Panc1 (cell line): ENCODE data around the gene SIAH1. TPM values are rescaled to one million over a fixed set of nuclear protein-coding genes. Genes with fewer than 3 reads are reported as not detected.

Experiments
- ATAC-seq: fragments of 200-7000 bp; cut with Tn5 transposase; 2 replicates; pipeline ENCODE4 v1.9.1; 2020; ENCODE audit warnings: mild to moderate bottlenecking, moderate library complexity
- BruUV-seq: library from RNA; stranded (reverse); fragments of 400-500 nt; replicated peaks from 2 replicates; lab custom pipeline; 2021; lab: Mats Ljungman, UMichigan
- CTCF ChIA-PET: fragments of 300-600 bp; sonication (Branson Sonifier 250); formaldehyde crosslinking; loops from one replicate; lab custom pipeline; 2022; ENCODE audit warnings: antibody characterized with exemption; lab: Charles Lee
- POLR2A ChIA-PET: fragments of 300-600 bp; sonication (Branson Sonifier 250); formaldehyde crosslinking; loops from one replicate; lab custom pipeline; 2022; ENCODE audit warnings: antibody characterized with exemption; lab: Charles Lee
- DNase-seq: peaks from one replicate; pipeline ENCODE4 v3.0.0-alpha.2; 2010; ENCODE audit warnings: low read depth, low spot score
- H3K27ac ChIP-seq: 2 replicates; pipeline ENCODE4 v1.5.1; 2011; ENCODE audit warnings: mild to moderate bottlenecking, low read length, inconsistent platforms
- H3K27me3 ChIP-seq: fragments of 200-500 bp; sonication (Bioruptor generic); 2 replicates; pipeline ENCODE4 v1.6.0; 2014; ENCODE audit warnings: low read length, inconsistent platforms; ENCODE audit not compliant: control insufficient read depth, insufficient read depth
- H3K36me3 ChIP-seq: fragments of 200-500 bp; sonication (Bioruptor generic); 2 replicates; pipeline ENCODE4 v1.5.1; 2014; ENCODE audit warnings: inconsistent platforms, mild to moderate bottlenecking, low read length, moderate library complexity; ENCODE audit not compliant: control insufficient read depth, insufficient read depth
- H3K4me1 ChIP-seq: 2 replicates; pipeline ENCODE4 v1.5.1; 2011; ENCODE audit warnings: inconsistent platforms, mild to moderate bottlenecking, low read length, moderate library complexity; ENCODE audit not compliant: control insufficient read depth, insufficient read depth
- H3K4me3 ChIP-seq, 2 experiments: 2 replicates each; pipeline ENCODE4 v1.5.1; 2011 to 2012; ENCODE audit warnings: low read depth in 2 of 2, low read length in 2 of 2, mild to moderate bottlenecking in 2 of 2, inconsistent platforms in 1 of 2, moderate library complexity in 1 of 2
- H3K9me3 ChIP-seq: fragments of 200-500 bp; sonication (Bioruptor generic); 2 replicates; pipeline ENCODE4 v1.5.1; 2014; ENCODE audit warnings: low read depth, mild to moderate bottlenecking, inconsistent platforms, low read length, moderate library complexity; ENCODE audit not compliant: control insufficient read depth, insufficient read depth
- CTCF ChIP-seq: fragments of 450-650 bp; IDR thresholded peaks from 2 replicates; pipeline ENCODE4 v1.5.1; 2017; ENCODE audit warnings: mild to moderate bottlenecking
- POLR2AphosphoS5 ChIP-seq: IDR thresholded peaks from 2 replicates; pipeline ENCODE4 v1.6.1; 2012; ENCODE audit warnings: mild to moderate bottlenecking, low read depth, low read length, moderate library complexity
- REST ChIP-seq, 2 experiments: IDR thresholded peaks; 2 replicates each; pipeline ENCODE4 v1.6.1; 2011 to 2012; ENCODE audit warnings: low read depth in 2 of 2, control low read depth in 1 of 2, low read length in 1 of 2, mild to moderate bottlenecking in 1 of 2, moderate library complexity in 1 of 2; ENCODE audit not compliant: insufficient read depth in 1 of 2
- SIN3A ChIP-seq: IDR thresholded peaks from 2 replicates; pipeline ENCODE4 v1.6.1; 2012; ENCODE audit warnings: low read depth, mild to moderate bottlenecking, low read length, moderate library complexity, borderline replicate concordance; ENCODE audit not compliant: insufficient read depth
- TCF7L2 ChIP-seq: IDR thresholded peaks from 2 replicates; pipeline ENCODE4 v1.6.1; 2011; ENCODE audit warnings: mild to moderate bottlenecking, low read depth, low read length, inconsistent platforms
- in situ Hi-C: cut with HindIII; loops from 2 replicates; pipeline ENCODE4 v1.10.0; 2016; ENCODE audit warnings: low sequenced_read_pairs, low pct_unique_long_range_greater_than_20kb
- intact Hi-C: fragments of 100-400 bp; cut with micrococcal nuclease; formaldehyde crosslinking; loops from one replicate; pipeline ENCODE4 v1.10.0; 2022; ENCODE audit not compliant: unreplicated experiment
- total RNA-seq: library from RNA; stranded (reverse); gene quantifications from one replicate; pipeline ENCODE4 v1.2.1, GENCODE V29; 2021; ENCODE audit not compliant: unreplicated experiment

The SIAH1 gene
- total RNA-seq, 1 experiment from 2014 or later = 18.8 TPM

DNA sequence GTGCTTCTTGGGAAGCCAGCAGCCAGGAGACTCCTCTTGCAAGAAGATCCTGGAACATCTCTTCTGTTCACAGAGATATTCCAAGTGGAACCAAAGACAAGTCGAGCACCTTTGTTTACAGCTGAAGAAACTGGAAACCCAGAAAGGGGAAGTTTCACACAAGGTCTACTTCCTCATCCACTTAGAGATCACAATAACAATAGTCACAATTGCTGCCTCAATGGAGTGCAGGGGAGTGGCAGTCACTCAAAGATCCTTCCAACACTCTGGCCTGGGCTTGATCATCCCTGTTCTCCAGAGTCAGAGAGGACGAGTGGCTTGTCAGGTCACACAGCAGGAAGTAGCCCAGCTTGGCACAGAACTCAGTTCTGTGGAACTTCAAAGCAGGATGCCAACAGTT is 46.9 kb upstream of the SIAH1 start:
- H3K4me1 ChIP-seq = no peaks in the 10 kb centered on the region
- no peaks in the 10 kb centered on the region for H3K27me3 ChIP-seq
- DNase-seq = no peak
- ChIA-PET CTCF (no interaction called here), POLR2A (no interaction called here)
- no TSS peak for BruUV-seq
- in situ Hi-C loops = no loop called here
- intact Hi-C loops = no loop called here
- H3K27ac ChIP-seq = no peak overlapping the region
- H3K9me3 ChIP-seq = no peaks in the 10 kb centered on the region
- TF ChIP-seq TCF7L2 (no peak), SIN3A (no peak), CTCF (no peak), POLR2AphosphoS5 (no peak), REST (IDR thresholded peaks at IDR 0.05; ENCODE audit: insufficient read depth in 1 of 2, low read depth in 2 of 2, low read length in 1 of 2) (no peak)
- no peak overlapping the region for H3K4me3 ChIP-seq
- no peak for ATAC-seq
- no peaks in the 10 kb centered on the region for H3K36me3 ChIP-seq

GRCh38 chr16:48430890-48431289 is 45.7 kb upstream of the SIAH1 start:
- no peaks in the 10 kb centered on the region for H3K4me1 ChIP-seq
- H3K9me3 ChIP-seq = no peaks in the 10 kb centered on the region
- no peak overlapping the region for H3K27ac ChIP-seq
- ChIA-PET CTCF (no interaction called here), POLR2A (no interaction called here)
- intact Hi-C loops = no loop called here
- no TSS peak for BruUV-seq
- H3K27me3 ChIP-seq = no peaks in the 10 kb centered on the region
- no peak for DNase-seq
- H3K4me3 ChIP-seq = no peak overlapping the region
- no peak for TF ChIP-seq POLR2AphosphoS5
- no peak for TF ChIP-seq REST (IDR thresholded peaks at IDR 0.05; ENCODE audit: insufficient read depth in 1 of 2, low read depth in 2 of 2, low read length in 1 of 2)
- TF ChIP-seq SIN3A = no peak
- no peak for ATAC-seq
- in situ Hi-C loops = no loop called here
- no peaks in the 10 kb centered on the region for H3K36me3 ChIP-seq
